Myocyte (in vitro differentiated cells): ENCODE results near the gene SH3GLB2. TPM values are rescaled to one million over a fixed set of nuclear protein-coding genes. Genes with fewer than 3 reads are reported as not detected.
A peak's percentile ranks its signal among the peaks of the same experiment; 100 is the strongest.
"Not testable (repeated sequence)": the region's sequence is repeated elsewhere in the genome, so short reads cannot be mapped to it uniquely, and the experiment has no call there.

Experiments
- DNase-seq: peaks from one replicate; pipeline ENCODE4 v3.0.0-alpha.2; 2012; ENCODE audit warnings: low read depth
- total RNA-seq: library from RNA; depleted of rRNA; stranded (reverse); fragments of >200 nt; gene quantifications from 2 replicates; pipeline ENCODE4 v1.2.3, GENCODE V29; 2014

SH3GLB2 gene
- total RNA-seq, 1 donor from 2014 or later, result 119 TPM

GRCh38 chr9:129054163-129054851 is 26.2 kb upstream of the SH3GLB2 start:
- DNase-seq, result no peak

DNA sequence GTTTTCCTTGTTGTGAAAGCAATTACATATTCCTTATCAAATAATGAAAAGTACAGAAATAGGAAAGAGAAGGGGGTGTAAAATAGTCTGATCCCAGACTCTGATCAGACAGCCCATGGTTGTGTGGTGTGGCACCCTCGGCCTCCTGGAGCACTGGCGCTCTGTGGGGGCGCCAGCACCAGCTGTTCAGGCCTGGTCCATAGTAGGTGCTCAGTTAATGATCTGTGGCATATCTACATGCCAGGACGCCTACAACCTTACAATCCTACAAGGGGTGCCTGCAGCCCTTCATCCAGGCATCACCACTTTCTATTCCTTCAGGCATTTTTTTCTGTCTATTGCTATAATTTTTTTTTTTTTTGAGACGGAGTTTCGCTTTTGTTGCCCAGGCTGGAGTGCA is 24.9 kb upstream of the SH3GLB2 start:
- no peak for DNase-seq

- no peak for DNase-seq
These were observed 24.5 kb upstream of the SH3GLB2 start for GRCh38 chr9:129052592-129052991.

DNA sequence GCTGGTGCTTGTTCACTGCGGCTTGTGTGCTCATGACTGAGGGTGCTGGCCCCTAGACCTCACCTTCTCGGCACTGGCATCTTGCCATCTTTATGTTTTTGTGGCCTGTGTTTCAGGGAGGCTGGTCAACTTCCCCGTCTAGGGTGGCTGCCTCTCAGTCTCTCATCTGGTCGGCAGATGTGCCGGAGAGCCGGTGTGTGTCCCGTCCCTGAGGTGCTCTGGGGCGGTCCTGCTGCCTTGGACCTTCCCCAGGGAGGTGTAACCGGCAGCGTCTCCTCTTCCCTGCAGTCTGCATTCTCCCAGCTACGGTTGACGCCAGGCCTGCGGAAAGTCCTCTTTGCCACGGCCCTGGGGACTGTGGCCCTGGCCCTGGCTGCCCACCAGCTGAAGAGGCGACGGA is 13.9 kb upstream of the SH3GLB2 start:
- no peak for DNase-seq

- no peak for DNase-seq
These were observed 12.0 kb upstream of the SH3GLB2 start for GRCh38 chr9:129040113-129040643.

DNA sequence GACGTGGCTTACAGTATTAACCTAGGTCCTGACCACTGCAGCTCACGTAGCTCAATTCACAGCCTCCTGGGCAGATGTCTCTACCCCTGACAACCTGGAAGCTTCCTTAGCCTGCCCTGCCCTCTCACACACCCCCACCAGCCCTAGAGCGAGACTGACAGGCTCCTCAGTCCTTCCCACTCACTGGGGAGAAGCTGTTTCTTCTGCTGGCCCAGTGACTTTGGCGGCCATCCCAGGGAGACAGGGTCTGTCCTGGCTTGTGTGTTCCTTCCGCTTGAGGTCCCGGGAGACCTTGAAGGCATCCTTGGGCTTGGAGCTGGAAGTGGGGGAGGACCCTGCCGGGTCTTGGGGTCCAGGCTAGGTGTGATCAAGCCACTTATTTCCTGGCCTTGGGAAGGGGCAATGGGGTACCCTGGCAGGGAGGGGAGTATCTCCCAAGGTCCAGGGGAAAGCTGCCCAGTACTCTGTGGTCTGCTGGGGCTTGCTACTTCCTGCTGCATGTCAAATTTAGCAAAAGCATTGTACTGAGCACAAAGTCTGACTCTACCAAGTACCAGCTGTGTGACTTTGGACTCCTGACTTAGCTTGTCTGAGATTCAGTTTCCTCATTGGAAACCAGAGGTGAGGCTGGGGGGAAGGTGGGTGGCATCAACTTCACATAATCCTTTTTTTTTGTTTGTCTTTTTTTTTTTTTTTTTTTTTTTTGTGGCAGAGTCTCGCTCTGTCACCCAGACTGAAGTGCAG is 10.2 kb upstream of the SH3GLB2 start:
- no peak for DNase-seq

- no peak for DNase-seq
These were observed 9.6 kb upstream of the SH3GLB2 start for GRCh38 chr9:129037767-129038098.

GRCh38 chr9:129036923-129037766 is 9.0 kb upstream of the SH3GLB2 start:
- DNase-seq, result no peak

GRCh38 chr9:129036241-129036922 is 8.3 kb upstream of the SH3GLB2 start, which contains the start of gene MIGA2:
Gene MIGA2, plus strand, starts transcription at chr9:129036626. Its CDS starts 3,969 bp downstream, at chr9:129040595.
- DNase-seq, result peak; percentile 99

GRCh38 chr9:129035838-129036237 is 7.7 kb upstream of the SH3GLB2 start:
- not testable (repeated sequence) for DNase-seq

- DNase-seq, result no peak
These were observed 5.1 kb upstream of the SH3GLB2 start for GRCh38 chr9:129033216-129033615.

DNA sequence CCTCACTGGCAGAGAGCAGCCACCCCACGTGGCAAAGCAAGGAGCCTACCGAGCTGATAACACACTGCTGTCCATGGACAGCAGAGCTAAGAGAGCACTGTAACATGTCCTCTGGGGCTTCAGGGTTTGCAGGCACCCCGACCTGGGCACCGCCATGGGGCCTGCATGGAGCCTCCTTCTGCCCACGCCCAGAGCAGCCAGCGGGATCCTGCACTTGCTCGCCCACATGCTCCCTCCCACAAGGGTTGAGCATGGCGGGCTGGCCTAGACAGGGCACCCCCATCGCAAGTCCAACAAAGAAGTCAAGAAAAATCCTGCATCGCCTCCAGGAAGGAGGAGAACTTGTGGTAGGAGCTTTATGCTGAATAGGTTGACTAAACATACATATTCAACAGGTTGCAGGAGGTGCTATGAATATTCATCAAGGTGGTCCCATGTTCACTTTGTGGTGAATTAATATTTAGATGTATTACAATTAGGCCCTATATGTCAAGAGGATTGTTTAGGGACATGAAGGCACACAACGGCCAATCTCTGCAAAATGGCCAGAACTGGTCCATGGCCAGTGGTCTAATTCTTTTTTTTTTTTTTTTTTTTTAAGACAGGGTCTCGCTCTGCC is 4.5 kb upstream of the SH3GLB2 start:
- no peak for DNase-seq

GRCh38 chr9:129031514-129031913 is 3.4 kb upstream of the SH3GLB2 start:
- no peak for DNase-seq

DNA sequence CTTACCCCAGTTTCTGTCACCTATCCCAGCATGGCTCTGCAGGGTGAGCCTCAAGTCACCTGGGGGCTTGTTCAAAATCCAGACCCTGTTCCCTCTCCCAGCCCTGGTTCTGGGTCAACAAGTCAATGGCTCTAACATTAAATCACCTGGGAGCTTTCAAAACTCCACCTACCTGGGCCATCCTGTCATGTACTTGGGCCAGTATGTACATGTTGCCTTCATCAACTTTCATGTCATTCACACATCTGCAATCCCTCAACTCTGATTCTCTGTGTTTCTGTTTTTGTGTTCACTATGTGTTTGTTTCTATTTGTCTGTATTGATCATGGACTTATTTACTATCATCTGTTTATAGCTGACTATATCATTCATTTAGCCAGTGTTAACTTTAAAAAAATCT is 2.1 kb upstream of the SH3GLB2 start:
- DNase-seq, result no peak

GRCh38 chr9:129027685-129028191 is 393 bp downstream of the SH3GLB2 start:
- no peak for DNase-seq

- DNase-seq, result no peak
These were observed 877 bp downstream of the SH3GLB2 start for GRCh38 chr9:129027224-129027684.

DNA sequence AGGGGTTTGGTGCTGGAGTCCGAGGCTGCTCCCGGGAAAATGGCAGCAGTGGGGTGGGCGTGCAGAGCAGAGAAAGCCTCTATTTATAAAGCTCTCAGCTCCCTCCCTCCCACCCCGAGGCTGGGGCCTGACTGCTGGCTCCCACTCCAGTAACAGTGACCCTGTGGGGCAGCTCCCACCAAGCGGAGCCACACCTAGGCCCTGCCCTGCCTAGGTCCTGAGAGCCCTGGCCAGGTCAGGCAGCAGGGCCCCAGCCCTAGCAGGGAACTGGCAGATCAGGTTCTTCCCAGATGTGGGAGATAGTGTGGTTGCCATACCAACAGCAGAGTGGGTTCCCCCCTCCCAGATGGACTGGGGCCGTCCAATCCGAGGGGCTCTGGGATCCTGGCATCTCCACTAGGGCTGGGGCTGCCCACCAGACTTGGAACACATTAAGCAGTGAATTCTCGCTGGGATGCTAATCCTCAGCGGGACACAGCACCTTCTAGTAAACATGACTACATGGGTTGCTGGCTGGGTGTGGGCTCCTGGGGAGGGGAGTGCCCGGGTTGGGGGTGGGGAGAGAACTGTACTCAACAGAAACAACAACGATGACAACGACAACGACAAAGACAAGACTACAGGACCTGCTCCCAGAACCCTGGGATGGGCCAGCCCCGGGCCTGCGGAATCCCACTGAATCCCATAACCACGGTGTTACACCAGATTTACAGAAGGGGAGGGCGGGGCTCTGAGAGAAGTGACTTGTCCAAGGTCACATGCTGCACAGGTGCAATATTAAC is 1.5 kb downstream of the SH3GLB2 start:
- DNase-seq, result peak; percentile 44

DNA sequence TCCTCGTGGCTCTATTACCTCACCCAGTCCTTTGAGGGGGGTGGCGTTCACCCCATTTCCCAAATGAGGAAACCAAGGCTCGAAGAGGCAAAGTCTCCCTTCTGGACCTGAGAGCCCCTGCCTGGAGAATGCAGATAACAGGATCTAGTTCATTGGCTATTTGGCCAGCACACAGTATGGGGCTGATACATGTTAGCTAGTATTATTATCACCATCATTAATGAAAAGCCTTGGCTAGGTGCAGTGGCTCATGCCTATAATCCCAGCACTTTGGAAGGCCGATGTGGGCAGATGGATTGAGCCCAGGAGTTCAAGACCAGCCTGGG is 4.3 kb downstream of the SH3GLB2 start:
- DNase-seq, result no peak

DNA sequence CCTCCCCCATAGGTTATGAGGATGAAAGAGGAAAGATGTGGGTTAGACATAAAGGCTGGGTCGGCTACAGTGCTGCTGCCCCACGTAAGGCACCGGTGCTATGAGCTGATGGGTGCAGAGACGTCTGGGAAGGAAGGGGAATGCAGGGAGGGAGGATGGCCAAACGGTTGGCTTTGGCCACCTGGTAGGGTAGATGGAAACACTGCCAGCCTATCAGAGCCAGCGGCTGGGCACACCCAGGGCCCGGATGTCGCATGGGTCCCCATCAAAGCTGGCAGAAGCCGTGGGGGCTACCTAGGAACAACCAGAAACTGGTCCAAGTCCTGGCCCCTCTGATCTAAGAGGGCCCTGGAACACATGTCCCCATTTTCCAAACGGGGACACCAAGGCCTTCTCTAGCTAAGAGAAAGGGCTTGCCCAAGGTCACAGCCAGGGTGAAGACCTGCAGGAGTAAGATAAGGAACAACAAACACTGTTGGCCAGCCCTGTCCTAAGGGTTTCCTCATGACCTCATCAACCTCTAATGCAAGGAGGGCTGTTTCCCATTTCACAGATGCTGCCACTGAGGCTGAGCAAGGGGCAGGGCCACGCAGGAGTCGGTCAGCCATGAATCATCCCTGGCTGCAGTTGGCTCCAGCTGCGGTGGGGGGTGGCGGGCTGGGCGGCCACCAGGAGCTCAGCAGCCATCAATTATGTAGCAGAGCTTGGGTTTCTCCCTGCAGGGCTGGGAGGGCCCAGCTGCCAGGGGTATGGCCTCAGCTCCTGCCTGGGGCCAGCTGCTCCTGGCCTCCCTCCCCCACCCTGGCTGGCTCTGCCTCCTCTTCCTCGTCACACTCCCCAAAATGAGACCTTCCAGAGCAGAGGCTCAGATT is 4.9 kb downstream of the SH3GLB2 start:
- peak; percentile 97 for DNase-seq
